ENCODE data around the gene AFAP1L2.
"Not testable (repeated sequence)": the region's sequence is repeated elsewhere in the genome, so short reads cannot be mapped to it uniquely, and the experiment has no call there.

The AFAP1L2 gene

DNA sequence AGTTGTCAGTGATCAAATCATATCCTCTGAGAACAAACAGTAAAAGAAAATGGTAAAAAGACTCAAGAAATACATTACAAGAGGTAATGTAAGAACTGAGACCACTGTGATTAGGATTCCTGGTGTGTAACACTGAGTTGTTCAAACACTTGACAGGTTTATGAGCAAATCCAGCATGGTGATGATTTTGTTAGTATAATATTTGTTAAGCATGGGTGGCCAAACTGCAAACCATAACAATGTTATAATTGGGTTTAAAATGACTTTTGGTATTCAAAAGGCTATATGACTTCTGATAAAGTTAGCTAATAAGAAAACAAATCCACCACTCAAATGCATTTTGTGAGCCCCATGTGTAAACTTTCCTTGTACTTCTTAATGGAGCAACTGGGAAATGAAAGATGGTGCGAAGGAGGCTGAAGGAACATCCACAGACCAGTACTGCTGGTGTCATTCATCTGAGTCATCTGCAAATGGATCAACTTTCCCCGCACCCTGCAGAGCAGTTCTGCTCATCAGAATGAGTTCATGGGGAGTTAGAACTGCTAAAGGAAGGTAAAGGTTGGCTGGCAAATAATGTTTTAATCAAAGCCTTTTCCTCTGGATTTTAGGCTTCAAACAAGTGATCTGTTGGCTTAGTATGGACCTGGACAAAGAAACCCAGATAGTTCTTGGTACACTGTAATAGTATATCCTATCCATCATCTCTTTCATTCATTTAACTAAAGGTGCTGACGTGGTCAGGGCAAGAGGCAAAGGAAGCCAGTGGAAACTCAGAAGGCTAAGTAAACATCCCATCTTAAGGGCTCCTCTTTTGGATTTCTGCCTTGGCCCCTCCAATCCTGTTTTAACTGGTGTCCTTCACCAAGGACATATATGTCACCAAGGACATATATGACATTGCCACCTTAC, 45.0 kb downstream of the AFAP1L2 start:
- DNase-seq, result no peak

DNA sequence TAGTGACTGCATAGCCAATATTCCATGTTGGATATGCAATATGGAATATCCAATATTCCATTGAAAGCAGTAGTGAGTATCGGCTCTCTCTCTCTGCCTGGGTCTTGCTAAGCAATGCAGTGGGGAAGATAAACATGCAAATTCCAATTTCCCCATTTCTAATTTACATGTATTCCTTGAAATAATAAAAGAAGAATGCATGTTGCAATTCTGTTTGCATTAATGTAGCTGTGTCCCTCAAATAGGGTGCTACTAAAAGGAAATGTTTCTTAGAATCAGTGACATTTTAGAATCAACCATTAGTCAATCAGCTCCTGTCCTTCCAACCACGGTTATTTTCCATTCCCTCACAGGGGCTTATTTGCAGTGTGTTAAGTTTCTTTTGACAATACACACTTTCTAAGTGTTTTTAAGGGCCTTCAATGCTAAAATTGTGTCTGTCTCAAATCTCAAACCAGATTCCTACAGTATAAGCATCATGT, 46.7 kb downstream of the AFAP1L2 start:
- DNase-seq, result no peak

DNA sequence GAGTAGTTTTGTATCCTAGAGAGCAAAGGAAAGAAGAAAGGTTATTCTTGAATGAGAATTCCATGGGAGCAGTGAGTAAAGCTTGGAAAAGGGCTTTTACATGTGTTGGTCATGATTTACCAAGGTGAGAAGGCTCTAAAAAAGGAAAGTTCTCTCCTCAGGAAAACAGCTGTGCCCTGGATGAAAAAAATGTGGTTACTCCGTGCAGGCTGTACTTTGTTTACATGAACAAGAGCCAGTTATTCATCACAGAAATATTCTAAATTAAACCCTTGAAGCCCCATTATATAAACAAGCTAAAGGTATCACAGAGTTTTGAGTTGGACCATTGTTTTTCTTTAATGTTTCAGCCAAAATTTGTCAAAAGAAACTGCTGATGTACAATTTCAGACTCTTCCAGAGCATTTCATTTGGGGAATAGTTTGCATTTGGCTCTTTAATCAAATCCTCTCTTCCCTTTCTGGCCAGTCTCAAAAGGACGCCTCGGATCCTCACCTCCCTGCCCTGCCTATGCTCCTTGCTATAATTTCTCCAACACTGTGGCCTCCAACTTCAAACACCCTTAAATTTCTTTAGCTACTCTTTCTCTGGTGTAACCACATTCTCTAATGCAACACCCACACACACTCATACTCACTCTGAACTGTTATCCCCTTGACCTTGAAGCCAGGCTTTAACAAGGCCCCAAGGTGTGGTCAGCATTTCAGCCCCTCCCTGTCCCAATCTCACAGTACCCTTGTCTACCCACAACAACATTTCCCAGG, 47.4 kb downstream of the AFAP1L2 start:
- DNase-seq, result no peak

DNA sequence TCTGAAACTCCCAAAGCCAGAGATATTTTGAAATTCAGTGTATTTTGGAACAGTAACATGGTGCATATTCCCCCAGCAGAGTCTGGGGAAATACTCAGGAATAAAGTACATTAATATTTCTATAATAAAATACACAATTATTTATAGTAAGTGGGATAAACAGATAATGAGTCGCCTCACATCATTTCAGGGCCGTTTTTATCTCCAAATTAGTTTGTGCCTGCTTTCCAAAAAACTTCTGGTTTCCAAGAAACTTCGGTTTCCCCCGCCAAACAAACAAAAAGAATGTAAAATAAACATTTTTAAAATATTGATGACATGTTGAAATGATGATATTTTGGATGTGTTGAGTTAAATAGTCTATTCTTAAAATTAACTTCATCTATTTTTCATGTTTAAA, 48.2 kb downstream of the AFAP1L2 start:
- DNase-seq, result no peak

DNA sequence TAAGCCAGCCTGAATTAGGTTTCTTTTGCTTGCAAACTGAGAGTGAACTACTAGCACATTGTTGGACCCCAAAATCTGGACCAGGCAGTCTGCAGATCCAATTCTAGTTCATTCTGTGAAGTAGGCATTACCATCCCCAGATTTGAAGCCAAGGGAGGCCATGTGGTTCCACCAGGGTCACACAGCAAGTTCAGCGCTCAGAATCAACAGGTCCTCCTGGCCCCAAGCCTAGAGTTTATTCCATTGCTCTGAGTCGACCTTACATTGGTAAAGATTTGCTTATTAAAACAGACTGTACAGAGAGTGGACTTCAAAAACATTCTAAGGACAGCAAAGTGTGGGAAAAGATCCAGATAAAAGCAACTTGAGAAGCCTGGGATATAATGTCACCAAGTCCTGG, 50.9 kb downstream of the AFAP1L2 start:
- no peak for DNase-seq

DNA sequence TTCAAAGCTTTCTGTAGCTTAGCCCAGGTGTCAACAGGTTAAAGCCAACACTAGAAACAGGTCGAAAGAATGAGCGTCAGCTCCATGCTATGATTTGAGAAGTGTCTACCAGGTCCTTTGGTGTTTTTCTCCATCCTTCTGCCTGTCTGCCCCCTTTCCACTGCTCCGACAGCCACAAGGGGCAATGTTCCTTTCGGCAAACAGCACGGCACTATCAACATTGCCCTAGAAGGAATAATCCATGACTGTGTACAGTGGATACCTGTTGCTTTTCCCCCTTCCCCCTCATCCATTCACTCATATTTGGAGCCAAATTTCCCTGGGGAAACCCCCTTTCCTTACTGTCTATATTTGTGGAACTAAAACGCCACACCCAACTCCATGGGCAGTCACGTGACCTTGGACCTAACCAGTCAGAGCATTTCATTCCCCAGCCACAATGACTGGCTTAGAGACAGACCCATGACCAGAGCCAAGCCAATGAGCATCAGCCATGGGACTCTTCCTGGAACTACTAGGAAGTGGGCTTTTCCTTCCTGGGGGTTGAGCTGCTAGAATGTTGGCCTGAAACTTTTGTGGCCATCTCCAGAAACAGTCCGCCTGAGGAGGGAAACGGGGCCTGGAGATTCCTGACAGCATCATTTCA, 51.5 kb downstream of the AFAP1L2 start:
- no peak for DNase-seq

DNA sequence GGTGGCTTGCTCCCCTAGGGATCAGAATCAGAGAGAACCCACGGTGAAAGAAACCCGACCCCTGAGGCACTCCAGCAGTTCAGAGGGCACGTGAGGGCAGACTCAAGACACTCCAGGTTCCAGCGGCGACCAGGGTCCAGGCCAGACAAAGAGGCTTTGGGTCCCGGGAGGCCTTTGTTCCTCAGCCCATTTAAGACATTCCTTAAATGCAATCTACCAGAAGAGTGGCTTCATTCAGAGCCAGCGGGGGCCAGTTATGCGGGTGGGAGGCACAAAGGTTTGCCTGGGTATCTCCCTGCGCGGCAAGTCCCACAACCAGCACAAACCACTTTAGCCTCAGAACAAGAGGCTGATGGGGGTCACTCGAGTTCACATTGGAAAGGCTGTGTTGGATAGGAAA, 53.6 kb downstream of the AFAP1L2 start:
- DNase-seq, result no peak

DNA sequence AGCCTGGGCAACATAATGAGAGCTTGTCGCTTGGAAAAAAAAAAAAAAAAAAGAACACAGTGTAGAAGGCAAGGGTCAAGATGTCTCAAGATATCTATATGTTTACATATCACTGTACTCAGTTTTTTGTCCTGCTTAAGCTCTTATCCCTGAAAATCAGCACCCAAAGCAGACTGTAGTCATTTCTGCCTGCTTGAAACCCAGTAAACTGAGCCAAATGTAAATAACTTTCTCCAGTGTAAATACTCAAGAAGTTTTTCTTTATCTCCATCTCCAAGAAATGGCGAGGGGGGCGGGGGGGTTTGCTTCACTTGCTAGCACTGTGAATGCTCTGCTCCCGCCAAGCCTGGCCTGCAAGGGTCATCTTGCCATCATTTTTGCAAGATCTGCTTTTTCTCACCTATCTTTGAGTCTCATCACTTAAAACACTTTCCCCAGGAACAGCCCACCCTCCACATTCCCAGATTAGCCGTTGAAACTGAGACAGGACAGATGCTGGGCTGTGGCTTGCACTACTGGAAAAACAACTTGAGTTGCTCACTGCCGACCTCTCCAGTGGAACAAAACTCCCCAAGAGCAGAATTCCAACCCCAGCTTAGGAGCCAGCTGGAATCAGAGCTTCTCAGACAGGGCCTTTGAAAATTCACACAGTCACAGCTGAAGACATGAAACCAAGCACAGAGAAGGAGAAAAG, 54.6 kb downstream of the AFAP1L2 start:
- DNase-seq, result no peak

DNA sequence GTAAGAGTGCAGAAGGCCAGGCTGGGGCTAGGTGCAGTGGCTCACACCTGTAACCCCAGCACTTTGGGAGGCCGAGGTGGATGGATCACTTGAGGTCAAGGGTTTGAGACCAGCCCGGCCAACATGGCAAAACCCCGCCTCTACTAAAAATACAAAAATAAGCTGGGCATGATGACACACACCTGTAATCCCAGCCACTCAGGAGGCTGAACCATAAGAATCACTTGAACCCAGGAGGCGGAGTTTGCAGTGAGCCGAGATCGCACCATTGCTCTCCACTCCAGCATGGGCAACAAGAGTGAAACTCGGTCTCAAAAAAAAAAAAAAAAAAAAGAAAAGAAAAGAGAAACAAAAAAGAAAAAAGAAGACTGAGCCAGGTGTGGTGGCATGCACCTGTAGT, 55.2 kb downstream of the AFAP1L2 start:
- not testable (repeated sequence) for DNase-seq

DNA sequence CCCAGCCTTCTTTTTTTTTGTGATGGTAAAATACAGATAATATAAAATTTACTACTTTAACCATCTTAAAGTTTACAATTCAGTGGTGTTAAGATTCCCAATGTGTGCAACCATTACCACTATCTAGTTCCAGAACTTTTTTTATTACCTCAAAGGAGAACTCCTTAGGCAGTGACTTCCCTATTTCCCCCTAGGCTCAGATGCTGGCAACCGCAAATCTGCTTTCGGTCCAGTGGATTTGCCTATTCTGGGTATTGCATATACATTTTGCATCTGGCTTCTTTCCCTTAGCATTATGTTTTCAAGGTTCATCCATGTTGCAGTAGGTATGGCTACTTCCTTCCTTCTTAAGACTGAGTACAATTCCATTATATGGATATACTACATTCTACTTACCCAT, 56.5 kb downstream of the AFAP1L2 start:
- DNase-seq, result no peak

DNA sequence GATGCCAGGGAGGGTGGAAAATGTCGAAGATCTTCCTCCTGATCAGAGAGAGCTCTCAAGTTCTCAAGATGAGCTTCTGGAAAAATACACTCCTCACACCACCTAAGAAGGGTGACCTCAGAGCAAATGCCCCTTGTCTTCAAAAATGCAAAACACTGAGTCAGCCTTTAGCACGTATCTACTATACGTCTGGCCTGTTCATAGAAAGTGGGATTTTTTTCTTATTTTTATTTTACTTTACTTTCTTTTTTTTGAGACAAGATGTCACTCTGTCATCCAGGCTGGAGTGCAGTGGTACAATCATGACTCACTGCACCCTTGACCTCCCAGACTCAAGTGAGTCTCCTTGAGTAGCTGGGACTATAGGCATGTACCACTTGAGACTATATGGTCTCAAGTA, 57.1 kb downstream of the AFAP1L2 start:
- no peak for DNase-seq

DNA sequence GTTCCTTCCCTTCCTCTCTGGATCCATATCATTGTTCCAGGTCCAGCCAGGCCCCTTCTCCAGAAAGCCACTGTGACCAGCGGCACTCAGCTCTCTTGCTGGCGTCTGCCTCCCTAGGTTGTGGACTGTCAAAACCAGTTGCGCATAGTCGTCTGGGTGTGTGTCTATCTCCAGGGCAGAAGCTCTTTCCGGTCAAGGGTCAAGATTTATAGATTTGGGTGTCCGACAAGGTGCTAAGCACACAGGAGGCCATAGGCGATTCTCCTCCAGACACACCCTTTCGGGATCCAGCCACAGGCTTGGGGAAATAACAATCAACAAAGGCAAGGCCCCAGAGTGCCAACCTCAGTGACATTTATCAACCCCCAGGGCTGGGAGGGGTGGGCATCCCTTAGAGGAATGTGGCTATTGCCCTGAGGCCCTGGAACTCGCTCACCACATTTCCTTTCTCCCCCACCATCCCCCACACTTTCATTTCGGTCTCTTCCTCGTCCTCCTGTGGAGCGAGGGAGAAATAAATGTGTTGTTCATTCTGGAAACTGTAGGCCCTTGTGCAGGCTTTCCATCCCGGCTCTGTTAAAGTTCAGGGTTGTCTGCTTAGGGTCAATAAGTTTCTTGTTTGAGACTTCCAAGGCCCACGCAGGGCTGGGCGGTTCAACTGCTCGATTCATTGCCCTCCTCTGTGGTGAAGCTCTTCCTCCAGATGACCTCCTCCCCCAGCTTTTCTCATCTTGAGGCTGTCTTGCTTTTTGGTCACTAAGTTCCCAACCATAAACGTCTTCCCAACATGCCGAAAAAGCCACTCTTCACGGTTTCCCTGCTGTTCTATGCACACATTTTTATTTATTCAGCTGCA, 57.9 kb downstream of the AFAP1L2 start:
- no peak for DNase-seq

DNA sequence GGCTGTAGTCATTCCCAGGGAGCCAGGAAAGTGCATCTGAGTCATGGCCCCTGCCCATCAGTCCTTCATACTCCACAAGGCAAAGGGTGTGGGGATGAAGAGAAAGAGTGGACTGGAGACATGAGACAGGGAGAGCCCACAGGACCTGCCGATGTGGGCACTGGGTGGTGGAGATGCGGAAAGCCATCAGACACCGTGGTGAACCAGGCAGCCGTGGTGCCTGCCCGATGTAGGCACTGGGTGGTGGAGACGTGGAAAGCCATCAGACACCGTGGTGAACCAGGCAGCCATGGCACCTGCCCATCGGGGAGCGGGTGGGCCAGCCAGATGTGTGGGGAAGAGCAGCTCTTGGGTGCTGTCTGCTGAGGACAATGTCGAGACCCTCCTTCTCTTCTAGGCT, 58.6 kb downstream of the AFAP1L2 start:
- DNase-seq, result no peak

DNA sequence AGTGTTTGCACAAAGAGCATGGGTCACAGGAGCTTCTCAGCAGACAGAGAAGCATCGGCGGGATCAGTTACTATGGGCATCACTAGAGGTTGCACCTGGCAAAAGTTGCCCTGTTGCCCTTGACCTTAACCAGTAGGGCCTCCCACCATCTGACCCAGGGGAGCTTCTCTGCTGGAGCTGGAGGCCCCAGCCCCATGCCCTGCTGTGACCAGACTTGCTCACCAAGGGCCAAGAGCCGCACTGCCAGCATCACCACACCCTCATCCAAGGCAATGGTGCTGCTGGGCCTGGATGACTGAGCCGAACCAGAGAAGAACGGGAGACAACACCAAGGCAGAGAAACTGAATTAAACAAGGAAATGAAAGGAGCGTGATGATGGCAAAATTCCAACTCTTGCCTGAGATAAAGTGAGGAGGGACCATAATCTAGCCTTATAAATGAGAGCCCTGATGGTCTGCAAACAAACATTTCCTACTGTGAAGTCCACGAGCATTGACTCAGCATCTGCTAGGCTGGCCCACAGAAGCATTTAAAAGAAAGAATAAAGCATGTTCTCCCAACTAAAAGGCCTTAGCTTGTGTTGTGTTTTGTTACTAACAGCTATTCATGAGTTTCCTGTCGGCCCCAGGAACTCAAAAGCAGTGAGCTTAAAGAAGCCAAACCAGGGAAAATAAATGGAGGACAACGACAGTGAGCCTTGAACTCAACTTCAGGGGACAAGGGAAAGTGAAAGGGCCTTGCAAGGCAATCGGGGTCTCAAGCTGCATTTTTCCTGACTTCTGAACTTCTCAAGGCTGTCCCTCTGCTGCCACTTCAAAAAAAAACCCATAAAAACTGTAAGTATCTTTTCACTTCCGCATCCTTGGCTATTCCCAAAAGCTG, 60.4 kb downstream of the AFAP1L2 start:
- no peak for DNase-seq

DNA sequence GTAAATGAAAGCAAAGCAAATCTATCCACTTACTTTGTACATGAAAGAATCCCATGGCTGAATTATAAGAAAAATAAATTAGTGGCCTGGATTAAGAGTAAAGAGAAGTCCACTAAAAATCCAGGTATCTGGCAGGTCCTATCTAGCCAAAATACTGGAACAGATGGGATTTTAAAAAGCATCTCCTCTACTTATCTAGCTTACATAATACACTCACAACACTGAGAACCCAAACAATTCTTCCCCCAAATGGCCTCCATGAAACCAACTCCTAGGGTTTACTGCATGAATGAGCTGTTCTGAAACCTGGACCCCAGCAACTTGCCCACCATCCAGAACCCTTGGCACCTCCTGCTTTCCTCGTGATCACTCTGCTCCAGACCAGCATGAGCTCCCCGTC, 61.3 kb downstream of the AFAP1L2 start:
- DNase-seq, result no peak

DNA sequence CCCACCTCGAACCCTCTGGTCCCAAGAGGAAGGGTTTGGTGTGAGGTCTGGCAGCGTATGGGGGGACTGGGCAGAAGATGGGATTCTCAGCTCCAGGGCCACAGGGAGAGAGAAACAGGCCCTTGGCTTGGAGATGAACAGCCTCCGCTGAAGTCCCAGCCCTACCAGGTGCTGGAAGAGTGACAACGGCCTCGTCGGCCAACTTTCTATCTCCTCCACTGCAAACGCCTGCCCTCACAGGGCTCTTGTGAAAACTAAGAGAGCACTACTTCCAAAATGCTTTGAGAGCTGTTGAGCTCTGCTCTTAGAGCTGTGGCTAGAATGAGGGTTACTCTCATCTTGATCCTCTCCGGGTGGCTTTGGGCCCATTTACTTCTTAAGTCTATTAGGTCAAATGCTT, 63.5 kb downstream of the AFAP1L2 start:
- no peak for DNase-seq

DNA sequence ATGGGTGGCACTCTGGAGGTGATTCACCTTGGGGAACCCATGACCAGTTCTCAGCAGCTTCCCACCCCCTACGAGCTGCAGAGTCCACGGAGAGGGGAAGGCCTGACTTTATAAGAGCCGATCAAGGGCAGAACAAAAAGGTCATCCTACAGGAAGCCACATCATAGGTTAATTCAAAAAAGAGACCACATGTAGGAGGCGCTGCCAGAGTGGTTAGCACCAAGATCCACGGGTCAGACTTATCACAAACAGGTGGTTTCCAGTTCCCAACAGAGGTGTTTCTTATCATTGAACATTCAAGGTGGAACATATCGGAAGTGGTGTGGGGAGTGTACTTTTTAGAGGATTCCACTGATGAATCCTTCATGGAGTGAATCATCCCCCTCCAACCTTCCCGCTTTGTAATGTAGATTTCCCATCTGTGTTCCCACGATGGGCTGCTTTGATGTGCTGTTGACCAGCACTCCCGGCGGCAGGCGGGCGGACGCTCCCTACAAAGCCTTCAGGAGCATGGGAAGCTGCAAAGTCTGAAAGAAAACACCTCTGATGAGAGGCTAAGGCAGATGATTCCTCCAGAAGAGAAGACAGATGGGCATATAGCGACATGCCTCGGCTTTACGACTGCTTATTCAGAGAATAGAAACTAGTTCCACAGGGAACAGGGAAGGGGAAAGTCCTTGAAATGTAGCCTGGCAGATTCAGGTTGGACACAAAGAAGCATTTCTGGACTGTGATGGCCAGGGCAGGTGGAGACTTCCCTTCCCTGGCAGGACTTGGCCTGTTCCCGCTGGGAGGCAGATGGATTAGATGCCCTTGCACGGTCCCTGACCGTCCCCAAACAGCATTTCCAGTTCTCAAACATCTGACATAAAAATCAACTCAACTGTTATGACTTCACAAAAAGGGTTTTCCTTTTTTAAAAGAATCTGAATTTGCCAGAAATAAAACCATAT, 66.5 kb downstream of the AFAP1L2 start:
- DNase-seq, result no peak

DNA sequence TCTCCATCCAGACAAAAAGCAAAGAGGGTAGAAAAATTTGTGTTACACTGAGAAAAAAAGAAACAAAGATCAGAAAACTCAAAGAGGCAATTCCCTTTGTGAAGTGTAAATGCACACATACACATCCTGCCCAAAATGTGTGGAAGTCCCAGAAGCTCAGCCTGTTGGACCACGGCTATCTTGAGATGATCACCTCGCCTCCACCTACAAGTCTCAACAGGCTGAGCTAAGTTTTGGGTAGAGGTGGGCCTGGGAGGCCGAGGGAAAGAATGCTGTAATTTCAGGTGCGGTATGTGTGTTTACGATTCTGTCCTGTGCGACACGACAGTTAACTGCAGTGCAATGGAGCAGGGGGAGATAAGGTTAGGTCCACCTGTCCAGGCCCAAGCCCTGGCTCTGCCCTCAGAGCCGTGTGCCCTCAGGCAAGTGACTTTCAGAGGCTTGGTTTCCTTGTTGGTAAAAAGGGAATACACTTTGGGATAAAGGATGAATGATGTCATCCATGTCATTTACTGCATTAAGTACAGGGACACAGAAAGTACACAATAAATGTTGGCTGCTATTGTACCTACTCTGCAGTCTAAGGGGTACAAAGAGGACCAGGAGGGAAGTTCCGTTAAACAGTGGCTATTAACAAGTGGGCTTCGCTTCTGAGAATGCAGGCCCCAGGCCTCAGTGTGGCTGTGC, 67.3 kb downstream of the AFAP1L2 start:
- no peak for DNase-seq

DNA sequence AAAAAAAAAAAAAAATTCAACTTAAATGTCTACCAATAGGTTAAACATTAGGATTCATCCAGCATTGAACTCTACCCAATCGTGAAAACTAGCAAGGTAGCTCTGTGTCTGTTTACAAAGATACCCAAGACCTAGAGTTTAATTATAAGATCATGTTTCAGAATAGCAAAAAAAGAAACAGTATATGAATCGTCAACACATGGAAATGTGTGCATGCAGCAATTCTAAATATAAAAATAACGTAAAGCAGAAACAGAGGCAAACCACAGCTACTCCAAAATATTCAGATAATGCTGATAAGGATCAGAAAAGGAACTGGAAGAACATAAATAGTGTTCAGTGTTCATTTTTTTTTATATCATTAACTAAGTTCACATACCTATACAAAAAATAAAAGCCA, 68.7 kb downstream of the AFAP1L2 start:
- DNase-seq, result no peak
